SJSA1 (cell line): Measurements from ENCODE around the gene ZNHIT1. TPM values are rescaled to one million over a fixed set of nuclear protein-coding genes. Genes with fewer than 3 reads are reported as not detected.

Experiments
- DNase-seq, 2 experiments: peaks; one replicate each; pipeline ENCODE4 v3.0.0-alpha.2; 2015 to 2020; ENCODE audit warnings: low spot score in 2 of 2, low read depth in 1 of 2
- H3K27ac ChIP-seq: fragments of 250-450 bp; sonication (Bioruptor Pico); 2 replicates; pipeline ENCODE4 v1.5.1; 2020; ENCODE audit warnings: mild to moderate bottlenecking, moderate library complexity
- H3K27me3 ChIP-seq: fragments of 250-450 bp; sonication (Bioruptor Pico); replicated peaks from 2 replicates; pipeline ENCODE4 v1.5.1; 2020; ENCODE audit warnings: mild to moderate bottlenecking, moderate library complexity
- H3K36me3 ChIP-seq: fragments of 250-450 bp; sonication (Bioruptor Pico); 2 replicates; pipeline ENCODE4 v1.5.1; 2020; ENCODE audit warnings: mild to moderate bottlenecking
- H3K4me1 ChIP-seq: fragments of 250-450 bp; sonication (Bioruptor Pico); replicated peaks from 2 replicates; pipeline ENCODE4 v1.6.1; 2021; ENCODE audit warnings: mild to moderate bottlenecking
- H3K4me3 ChIP-seq: fragments of 250-450 bp; sonication (Bioruptor Pico); 2 replicates; pipeline ENCODE4 v1.5.1; 2020; ENCODE audit warnings: mild to moderate bottlenecking
- H3K9me3 ChIP-seq: fragments of 250-450 bp; sonication (Bioruptor Pico); replicated peaks from 2 replicates; pipeline ENCODE4 v1.5.1; 2020; ENCODE audit warnings: mild to moderate bottlenecking
- total RNA-seq: library from RNA; depleted of rRNA; stranded (reverse); fragments of >200 nt; shearing (Covaris generic); gene quantifications from 2 replicates; pipeline ENCODE4 v1.2.3, GENCODE V29; 2014

ZNHIT1 gene
- total RNA-seq, 1 experiment from 2014 or later = 108 TPM

GRCh38 chr7:101235050-101235449 lies 17.1 kb downstream of the ZNHIT1 start:
- Histone ChIP-seq H3K4me1 (no peaks in the 10 kb centered on the region), H3K27me3 (no peaks in the 10 kb centered on the region), H3K9me3 (no peaks in the 10 kb centered on the region), H3K4me3 (no peak overlapping the region), H3K36me3 (peaks cover 17% of the 10 kb centered on the region), H3K27ac (no peak overlapping the region)
- DNase-seq = no peak

- Histone ChIP-seq H3K9me3 (no peaks in the 10 kb centered on the region), H3K27me3 (no peaks in the 10 kb centered on the region), H3K4me3 (no peak overlapping the region), H3K36me3 (peaks cover 22% of the 10 kb centered on the region), H3K27ac (no peak overlapping the region), H3K4me1 (no peaks in the 10 kb centered on the region)
- DNase-seq = no peak
Measured at GRCh38 chr7:101235522-101235921, 17.6 kb downstream of the ZNHIT1 start.

DNA sequence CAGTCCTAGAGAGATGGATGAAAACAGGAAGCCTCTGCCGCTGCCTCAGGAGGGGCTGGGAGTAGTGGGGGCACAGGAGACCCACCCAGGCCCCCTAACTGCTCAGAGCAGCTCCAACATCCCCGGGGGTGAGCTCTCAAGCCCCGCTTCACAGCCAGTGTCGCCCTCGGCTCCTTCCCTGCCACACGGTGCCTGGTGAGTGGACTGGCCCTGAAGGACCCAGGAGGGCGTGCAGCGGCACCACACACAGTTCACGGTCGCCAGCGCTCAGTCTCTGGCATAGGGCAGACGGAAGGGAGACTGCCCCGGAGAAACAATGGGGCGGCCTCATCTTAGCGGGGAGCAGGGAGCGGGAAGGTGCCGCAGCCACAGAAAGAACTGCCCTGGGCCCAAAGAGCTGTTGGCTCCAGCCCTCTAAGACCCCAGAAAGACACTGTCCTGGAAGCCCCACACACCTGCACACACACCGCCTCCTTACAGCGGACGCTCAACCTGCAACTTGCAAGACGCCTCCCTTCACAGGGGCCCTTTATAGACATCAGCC lies 18.4 kb downstream of the ZNHIT1 start:
- no peaks in the 10 kb centered on the region for H3K9me3 ChIP-seq
- H3K4me3 ChIP-seq = no peak overlapping the region
- H3K27ac ChIP-seq = no peak overlapping the region
- H3K4me1 ChIP-seq = no peaks in the 10 kb centered on the region
- H3K27me3 ChIP-seq = no peaks in the 10 kb centered on the region
- H3K36me3 ChIP-seq = peaks cover 29% of the 10 kb centered on the region
- no peak for DNase-seq

- Histone ChIP-seq H3K9me3 (no peaks in the 10 kb centered on the region), H3K27me3 (no peaks in the 10 kb centered on the region), H3K4me3 (no peak within 1 kb of the TSS), H3K27ac (no peak within 1 kb of the TSS), H3K36me3 (peaks cover 29% of the 10 kb centered on the region), H3K4me1 (no peaks in the 10 kb centered on the region)
- DNase-seq = no peak
Measured at GRCh38 chr7:101237206-101238067, 19.5 kb downstream of the ZNHIT1 start, which contains the start of gene CLDN15. Gene CLDN15 (minus strand): TSS chr7:101237802. CDS start chr7:101237581, 221 bp downstream.

- H3K27me3 ChIP-seq = no peaks in the 10 kb centered on the region
- no peak overlapping the region for H3K4me3 ChIP-seq
- DNase-seq = no peak
- H3K9me3 ChIP-seq = no peaks in the 10 kb centered on the region
- H3K27ac ChIP-seq = no peak overlapping the region
- peaks cover 39% of the 10 kb centered on the region for H3K36me3 ChIP-seq
- H3K4me1 ChIP-seq = peaks cover 2% of the 10 kb centered on the region
Measured at GRCh38 chr7:101238226-101239182, 20.5 kb downstream of the ZNHIT1 start.

GRCh38 chr7:101239191-101239950 lies 21.4 kb downstream of the ZNHIT1 start:
- Histone ChIP-seq H3K27me3 (no peaks in the 10 kb centered on the region), H3K4me3 (no peak overlapping the region), H3K9me3 (no peaks in the 10 kb centered on the region), H3K36me3 (peaks cover 43% of the 10 kb centered on the region), H3K4me1 (peaks cover 8% of the 10 kb centered on the region), H3K27ac (no peak overlapping the region)
- DNase-seq = no peak

- Histone ChIP-seq H3K4me3 (no peak overlapping the region), H3K4me1 (peaks cover 9% of the 10 kb centered on the region), H3K9me3 (no peaks in the 10 kb centered on the region), H3K36me3 (peaks cover 45% of the 10 kb centered on the region), H3K27ac (no peak overlapping the region), H3K27me3 (no peaks in the 10 kb centered on the region)
- no peak for DNase-seq
Measured at GRCh38 chr7:101239951-101240220, 21.9 kb downstream of the ZNHIT1 start.

- no peak overlapping the region for H3K4me3 ChIP-seq
- DNase-seq = no peak
- H3K27me3 ChIP-seq = no peaks in the 10 kb centered on the region
- H3K27ac ChIP-seq = no peak overlapping the region
- H3K4me1 ChIP-seq = peaks cover 14% of the 10 kb centered on the region
- no peaks in the 10 kb centered on the region for H3K9me3 ChIP-seq
- peaks cover 50% of the 10 kb centered on the region for H3K36me3 ChIP-seq
Measured at GRCh38 chr7:101240226-101241014, 22.5 kb downstream of the ZNHIT1 start.

DNA sequence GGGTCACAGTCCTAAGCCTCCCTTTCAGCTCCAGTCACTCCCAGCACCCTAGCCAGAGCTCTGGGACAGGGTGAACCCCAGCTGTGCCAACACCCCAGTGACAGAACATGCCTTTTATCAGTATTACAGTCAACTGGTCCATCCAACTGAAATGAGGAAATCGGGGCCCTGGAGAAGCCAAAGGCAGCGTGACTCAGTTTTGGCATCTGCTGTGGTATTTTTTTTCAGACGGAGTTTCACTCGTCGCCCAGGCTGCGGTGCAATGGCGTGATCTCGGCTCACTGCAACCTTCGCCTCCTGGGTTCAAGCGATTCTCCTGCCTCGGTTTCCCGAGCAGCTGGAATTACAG lies 23.0 kb downstream of the ZNHIT1 start:
- Histone ChIP-seq H3K9me3 (no peaks in the 10 kb centered on the region), H3K36me3 (peaks cover 56% of the 10 kb centered on the region), H3K4me1 (peaks cover 14% of the 10 kb centered on the region), H3K27ac (no peak overlapping the region), H3K27me3 (no peaks in the 10 kb centered on the region), H3K4me3 (no peak overlapping the region)
- DNase-seq = no peak

DNA sequence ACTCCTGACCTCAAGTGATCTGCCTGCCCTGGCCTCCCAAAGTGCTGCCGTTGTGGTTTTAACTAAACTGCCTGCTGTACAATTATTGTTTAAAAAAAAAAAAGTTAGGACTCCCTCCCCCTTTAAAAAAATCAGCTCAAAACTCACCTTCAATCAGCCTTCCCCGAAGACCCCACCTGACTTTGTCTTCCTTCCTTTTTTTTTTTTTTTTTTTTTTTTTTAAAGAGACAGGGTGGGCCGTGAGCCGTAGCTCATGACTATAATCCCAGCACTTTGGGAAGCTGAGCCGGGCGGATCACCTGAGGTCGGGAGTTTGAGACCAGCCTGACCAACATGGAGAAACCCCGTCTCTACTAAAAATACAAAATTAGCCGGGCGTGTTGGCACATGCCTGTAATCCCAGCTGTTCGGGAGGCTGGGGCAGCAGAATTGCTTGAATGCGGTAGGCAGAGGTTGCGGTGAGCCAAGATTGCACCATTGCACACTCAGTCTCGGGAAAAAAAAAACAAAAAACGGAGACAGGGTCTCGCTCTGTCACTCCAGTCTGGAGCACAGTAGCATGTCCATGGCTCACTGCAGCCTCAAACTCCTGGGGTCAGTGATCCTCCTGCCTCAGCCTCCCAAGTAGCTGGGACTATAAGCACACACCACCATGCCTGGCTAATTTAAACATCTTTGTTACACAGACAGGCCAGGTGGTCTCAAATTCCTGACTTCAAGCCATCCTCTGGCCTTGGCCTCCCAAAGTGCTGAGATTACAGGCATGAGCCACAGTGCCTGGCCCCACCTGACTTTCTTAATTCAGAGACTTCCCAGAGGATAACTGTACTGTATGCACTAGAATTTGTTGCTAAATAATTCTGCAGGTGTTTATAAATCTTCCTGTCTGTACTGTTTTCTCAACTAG lies 23.7 kb downstream of the ZNHIT1 start:
- Histone ChIP-seq H3K4me1 (peaks cover 14% of the 10 kb centered on the region), H3K36me3 (peaks cover 57% of the 10 kb centered on the region), H3K27me3 (no peaks in the 10 kb centered on the region), H3K9me3 (no peaks in the 10 kb centered on the region), H3K27ac (no peak overlapping the region), H3K4me3 (no peak overlapping the region)
- no peak for DNase-seq

DNA sequence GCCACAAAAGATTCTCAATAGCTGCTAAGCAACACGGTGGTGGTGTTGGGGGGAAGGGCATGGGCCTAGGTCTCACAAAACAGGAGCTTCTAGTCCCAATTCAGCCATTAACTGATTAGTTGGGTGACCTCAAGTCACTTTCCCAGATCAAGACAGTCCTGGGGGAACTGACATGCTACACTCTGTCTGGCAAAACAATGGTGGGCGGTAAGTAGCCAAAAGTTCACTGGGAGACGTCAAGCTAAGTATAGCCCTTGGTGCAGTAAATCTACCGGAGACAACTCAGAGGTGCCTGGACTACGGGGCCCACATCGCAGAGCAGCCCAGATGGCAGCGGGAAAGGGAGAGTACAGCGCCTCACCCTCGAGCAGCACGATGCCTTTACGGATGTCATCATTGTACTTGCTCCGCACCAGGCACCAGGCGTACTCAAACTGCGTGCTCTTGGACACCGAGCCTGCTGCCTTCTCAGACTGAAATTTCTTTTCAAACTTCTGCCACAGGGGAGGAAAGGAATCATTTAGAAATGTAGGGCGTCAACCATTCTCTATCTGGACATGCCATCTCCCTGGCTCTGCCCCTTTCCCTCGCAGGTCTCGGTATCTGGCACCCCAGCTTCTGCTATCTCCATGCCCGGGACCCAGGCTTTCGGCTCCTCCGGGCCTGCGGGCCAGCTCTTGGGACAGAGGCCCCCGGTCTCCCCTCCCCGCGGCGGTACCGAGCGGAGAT lies 25.8 kb downstream of the ZNHIT1 start:
- Histone ChIP-seq H3K36me3 (peaks cover 58% of the 10 kb centered on the region), H3K9me3 (no peaks in the 10 kb centered on the region), H3K4me1 (peaks cover 14% of the 10 kb centered on the region), H3K4me3 (peak overlapping the region; percentile 74), H3K27ac (no peak overlapping the region; the same call in 1 of the 2 replicates), H3K27me3 (no peaks in the 10 kb centered on the region)
- DNase-seq = no peak
